Ishikawa (cell line): ENCODE measurements around the gene EIF2B2.

Experiments
- CEBPB ChIP-seq: IDR thresholded peaks from 2 replicates; pipeline ENCODE4 v1.6.1; 2012
- CREB1 ChIP-seq: IDR thresholded peaks from 2 replicates; pipeline ENCODE4 v1.6.1; 2012; ENCODE audit warnings: low read depth
- EGR1 ChIP-seq: IDR thresholded peaks from 2 replicates; pipeline ENCODE4 v1.6.1; 2012
- EP300 ChIP-seq: IDR thresholded peaks from 2 replicates; pipeline ENCODE4 v1.6.1; 2012; ENCODE audit warnings: borderline replicate concordance
- FOXM1 ChIP-seq: IDR thresholded peaks from 2 replicates; pipeline ENCODE4 v1.6.1; 2012; ENCODE audit warnings: low read depth, borderline replicate concordance
- NFIC ChIP-seq: IDR thresholded peaks from 2 replicates; pipeline ENCODE4 v1.6.1; 2012
- RAD21 ChIP-seq: IDR thresholded peaks from 2 replicates; pipeline ENCODE4 v1.6.1; 2012; ENCODE audit warnings: low read depth
- TAF1 ChIP-seq: IDR thresholded peaks from 2 replicates; pipeline ENCODE4 v1.6.1; 2012; ENCODE audit warnings: low read depth, mild to moderate bottlenecking
- TCF12 ChIP-seq: IDR thresholded peaks from 2 replicates; pipeline ENCODE4 v1.6.1; 2012; ENCODE audit warnings: low read depth
- TEAD4 ChIP-seq: IDR thresholded peaks from 2 replicates; pipeline ENCODE4 v1.6.1; 2012
- YY1 ChIP-seq: IDR thresholded peaks from 2 replicates; pipeline ENCODE4 v1.6.1; 2012; ENCODE audit warnings: low read depth
- ZBTB7A ChIP-seq: IDR thresholded peaks from 2 replicates; pipeline ENCODE4 v1.6.1; 2012; ENCODE audit warnings: low read depth
- TF ChIP-seq, protein P1 (sequence below): IDR thresholded peaks from 2 replicates; pipeline ENCODE4 v1.6.1; 2012
- TF ChIP-seq, protein P2 (sequence below): IDR thresholded peaks from 2 replicates; pipeline ENCODE4 v1.6.1; 2012
- TF ChIP-seq, protein P3 (sequence below): IDR thresholded peaks from 2 replicates; pipeline ENCODE4 v1.6.1; 2012; ENCODE audit warnings: low read depth, mild to moderate bottlenecking

EIF2B2 gene

DNA sequence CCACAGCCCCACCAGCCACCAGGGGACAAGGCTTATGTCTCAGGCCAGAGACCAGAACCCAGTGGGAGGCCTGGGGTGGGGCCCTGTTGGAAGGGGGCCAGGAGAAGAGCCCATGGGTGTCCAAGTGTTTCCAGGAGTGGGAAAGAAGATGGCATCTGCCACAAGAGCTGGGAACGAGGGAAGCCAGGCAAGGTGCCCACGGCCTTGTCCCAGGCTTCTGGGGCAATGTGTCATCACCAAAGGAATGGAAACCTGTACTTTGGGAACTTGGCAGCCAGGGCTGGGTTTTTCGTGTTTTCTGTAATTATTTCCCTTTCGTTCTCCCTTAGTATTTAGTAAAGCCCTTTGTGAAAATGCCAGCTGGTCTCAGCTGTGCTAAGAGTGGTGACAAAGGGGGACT is 42.0 kb upstream of the EIF2B2 start:
- TF ChIP-seq RAD21 (no peak), EP300 (no peak), FOXM1 (no peak)

DNA sequence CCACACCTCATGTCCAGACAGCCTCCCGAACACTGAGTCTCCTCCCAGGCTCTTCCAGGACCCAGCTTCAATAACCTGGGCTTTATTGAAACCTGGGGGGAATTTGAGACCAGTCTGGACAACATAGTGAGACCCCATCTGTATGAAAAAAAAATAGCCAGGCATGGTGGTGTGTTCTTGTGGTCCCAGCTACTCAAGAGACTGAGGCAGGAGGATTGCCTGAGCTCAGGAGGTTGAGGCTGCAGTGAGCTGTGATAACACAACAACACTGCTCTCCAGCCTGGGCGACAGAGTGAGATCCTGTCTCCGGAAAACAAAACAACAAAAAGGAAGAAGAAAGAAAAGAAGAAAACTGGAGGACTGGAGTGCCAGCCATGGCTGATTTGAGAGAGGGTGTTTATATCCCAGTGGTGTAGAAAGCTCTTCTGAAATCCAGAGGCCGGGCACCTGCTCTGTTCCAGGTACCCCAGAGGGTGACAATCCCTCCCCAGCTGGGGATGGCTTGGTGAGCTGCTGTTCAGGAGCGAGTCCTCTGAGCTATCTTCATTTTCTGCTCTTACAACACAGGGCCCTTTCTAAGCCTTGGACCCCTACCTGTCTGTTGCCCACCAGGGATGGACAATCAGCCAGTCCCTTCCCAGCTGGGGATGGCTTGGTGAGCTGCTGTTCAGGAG is 41.3 kb upstream of the EIF2B2 start:
- TF ChIP-seq TEAD4 (no peak), CREB1 (no peak)

DNA sequence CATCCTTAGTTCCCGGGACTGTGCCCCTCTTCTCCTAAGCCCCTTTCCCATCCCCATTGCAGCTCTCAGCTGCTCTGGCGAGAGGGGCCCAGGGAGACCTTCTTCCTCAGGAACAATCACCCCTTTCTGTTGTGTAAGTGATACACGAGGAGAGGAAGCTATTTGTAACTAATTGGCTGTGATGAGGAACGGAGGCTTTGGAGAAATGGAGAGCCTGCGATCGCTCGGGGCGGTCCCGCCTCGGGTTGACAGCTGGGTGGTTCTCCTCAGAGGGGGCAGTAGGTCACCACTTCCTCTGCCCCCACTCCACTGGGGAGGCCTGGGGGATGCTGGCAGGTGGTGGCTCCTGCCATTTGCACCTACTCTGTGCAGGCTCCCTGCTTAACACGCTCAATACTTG is 40.7 kb upstream of the EIF2B2 start:
- TF ChIP-seq EP300 (no peak), ZBTB7A (no peak), RAD21 (no peak), TAF1 (no peak), NFIC (no peak), TEAD4 (no peak), FOXM1 (no peak), EGR1 (no peak), YY1 (no peak), CREB1 (no peak), CEBPB (no peak), TCF12 (no peak)
- TF ChIP-seq, protein P1, sequence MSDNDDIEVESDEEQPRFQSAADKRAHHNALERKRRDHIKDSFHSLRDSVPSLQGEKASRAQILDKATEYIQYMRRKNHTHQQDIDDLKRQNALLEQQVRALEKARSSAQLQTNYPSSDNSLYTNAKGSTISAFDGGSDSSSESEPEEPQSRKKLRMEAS: no peak
- TF ChIP-seq, protein P2, sequence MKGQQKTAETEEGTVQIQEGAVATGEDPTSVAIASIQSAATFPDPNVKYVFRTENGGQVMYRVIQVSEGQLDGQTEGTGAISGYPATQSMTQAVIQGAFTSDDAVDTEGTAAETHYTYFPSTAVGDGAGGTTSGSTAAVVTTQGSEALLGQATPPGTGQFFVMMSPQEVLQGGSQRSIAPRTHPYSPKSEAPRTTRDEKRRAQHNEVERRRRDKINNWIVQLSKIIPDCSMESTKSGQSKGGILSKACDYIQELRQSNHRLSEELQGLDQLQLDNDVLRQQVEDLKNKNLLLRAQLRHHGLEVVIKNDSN: no peak
- TF ChIP-seq, protein P3, sequence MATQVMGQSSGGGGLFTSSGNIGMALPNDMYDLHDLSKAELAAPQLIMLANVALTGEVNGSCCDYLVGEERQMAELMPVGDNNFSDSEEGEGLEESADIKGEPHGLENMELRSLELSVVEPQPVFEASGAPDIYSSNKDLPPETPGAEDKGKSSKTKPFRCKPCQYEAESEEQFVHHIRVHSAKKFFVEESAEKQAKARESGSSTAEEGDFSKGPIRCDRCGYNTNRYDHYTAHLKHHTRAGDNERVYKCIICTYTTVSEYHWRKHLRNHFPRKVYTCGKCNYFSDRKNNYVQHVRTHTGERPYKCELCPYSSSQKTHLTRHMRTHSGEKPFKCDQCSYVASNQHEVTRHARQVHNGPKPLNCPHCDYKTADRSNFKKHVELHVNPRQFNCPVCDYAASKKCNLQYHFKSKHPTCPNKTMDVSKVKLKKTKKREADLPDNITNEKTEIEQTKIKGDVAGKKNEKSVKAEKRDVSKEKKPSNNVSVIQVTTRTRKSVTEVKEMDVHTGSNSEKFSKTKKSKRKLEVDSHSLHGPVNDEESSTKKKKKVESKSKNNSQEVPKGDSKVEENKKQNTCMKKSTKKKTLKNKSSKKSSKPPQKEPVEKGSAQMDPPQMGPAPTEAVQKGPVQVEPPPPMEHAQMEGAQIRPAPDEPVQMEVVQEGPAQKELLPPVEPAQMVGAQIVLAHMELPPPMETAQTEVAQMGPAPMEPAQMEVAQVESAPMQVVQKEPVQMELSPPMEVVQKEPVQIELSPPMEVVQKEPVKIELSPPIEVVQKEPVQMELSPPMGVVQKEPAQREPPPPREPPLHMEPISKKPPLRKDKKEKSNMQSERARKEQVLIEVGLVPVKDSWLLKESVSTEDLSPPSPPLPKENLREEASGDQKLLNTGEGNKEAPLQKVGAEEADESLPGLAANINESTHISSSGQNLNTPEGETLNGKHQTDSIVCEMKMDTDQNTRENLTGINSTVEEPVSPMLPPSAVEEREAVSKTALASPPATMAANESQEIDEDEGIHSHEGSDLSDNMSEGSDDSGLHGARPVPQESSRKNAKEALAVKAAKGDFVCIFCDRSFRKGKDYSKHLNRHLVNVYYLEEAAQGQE: no peak

DNA sequence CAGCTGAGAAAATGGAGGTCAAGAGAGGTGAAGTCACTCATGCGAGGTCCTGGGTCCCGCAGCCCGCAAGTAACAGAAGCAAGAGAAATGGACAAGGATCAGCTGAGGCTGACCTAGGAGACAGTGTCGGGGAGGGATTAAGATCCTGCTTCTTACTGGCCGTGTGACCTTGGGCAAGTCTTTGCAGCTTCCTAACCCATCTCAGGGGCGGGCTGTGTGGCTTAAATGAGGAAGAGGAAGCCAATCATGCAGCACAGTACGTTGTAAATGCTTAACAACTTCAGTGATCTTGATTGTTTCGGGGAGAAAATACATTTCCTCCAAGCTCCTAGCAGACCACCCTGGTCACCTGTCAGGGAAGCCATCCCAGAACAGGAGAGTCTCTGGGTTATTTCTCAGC is 40.2 kb upstream of the EIF2B2 start:
- TF ChIP-seq FOXM1 (no peak), CEBPB (no peak), ZBTB7A (no peak), TCF12 (no peak), CREB1 (no peak)
- TF ChIP-seq, protein P3: no peak
- TF ChIP-seq, protein P2: no peak

DNA sequence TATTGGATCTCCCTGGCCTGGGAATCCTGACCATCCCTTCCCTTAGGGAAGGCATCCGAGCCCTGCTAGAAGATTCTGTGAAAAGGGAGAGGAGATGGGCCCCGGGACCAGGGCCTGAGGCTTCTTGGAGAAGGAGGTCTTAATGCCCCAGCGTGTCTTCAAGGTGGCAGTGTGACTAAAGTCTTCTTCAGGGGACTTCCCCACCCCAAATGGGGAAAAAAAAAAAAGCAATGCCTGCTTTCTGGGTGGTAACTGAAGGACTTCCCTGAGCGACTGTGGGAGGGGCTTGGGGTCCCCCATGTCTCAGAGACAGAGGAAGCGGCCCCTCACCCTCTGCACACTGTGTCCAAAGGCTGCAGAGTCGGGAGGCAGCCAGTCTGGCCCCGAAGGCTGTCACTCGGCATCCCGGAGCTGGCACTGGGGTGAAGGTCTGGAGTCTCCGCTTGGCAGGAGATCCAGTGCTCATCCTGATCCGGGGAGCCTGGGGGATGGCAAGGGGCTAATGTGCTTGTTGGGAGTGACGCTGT is 39.5 kb upstream of the EIF2B2 start:
- TF ChIP-seq, protein P2: no peak
- TF ChIP-seq YY1 (no peak), TAF1 (no peak), CEBPB (no peak), CREB1 (no peak), EP300 (no peak), ZBTB7A (no peak), RAD21 (no peak), EGR1 (no peak), FOXM1 (no peak), TCF12 (no peak), NFIC (no peak), TEAD4 (no peak)
- TF ChIP-seq, protein P3: no peak
- TF ChIP-seq, protein P1: no peak
